Astrocyte of the cerebellum (primary cell): ENCODE measurements around the gene PRKN.
"Not testable (repeated sequence)": the region's sequence is repeated elsewhere in the genome, so short reads cannot be mapped to it uniquely, and the experiment has no call there.

Experiments
- DNase-seq: peaks from one replicate; pipeline ENCODE4 v3.0.0-alpha.2; 2011; ENCODE audit warnings: low read depth
- H3K4me3 ChIP-seq: 2 replicates; pipeline ENCODE4 v1.5.1; 2011; ENCODE audit warnings: mild to moderate bottlenecking, low read depth, low read length, moderate library complexity
- CTCF ChIP-seq: IDR thresholded peaks from 2 replicates; pipeline ENCODE4 v1.5.1; 2012; ENCODE audit warnings: low read length, low read depth, moderate library complexity, mild to moderate bottlenecking; ENCODE audit errors: missing control alignments
- in situ Hi-C: cut with HindIII; loops from 2 replicates; pipeline ENCODE4 v1.10.0; 2017; ENCODE audit warnings: low sequenced_read_pairs

PRKN gene

GRCh38 chr6:161496941-161497340 lies 1230.6 kb downstream of the PRKN start:
- no peak for TF ChIP-seq CTCF
- DNase-seq: no peak

GRCh38 chr6:161496271-161496670 lies 1231.3 kb downstream of the PRKN start:
- DNase-seq, H3K4me3 ChIP-seq, in situ Hi-C loops: not testable (repeated sequence)

More at GRCh38 chr6:161496941-161497340, 1230.6 kb downstream of the PRKN start:
- in situ Hi-C loops: no loop called here
- H3K4me3 ChIP-seq: no peak overlapping the region

- no peak overlapping the region for H3K4me3 ChIP-seq
- in situ Hi-C loops: no loop called here
These were observed 1233.0 kb downstream of the PRKN start for GRCh38 chr6:161494566-161494965.

GRCh38 chr6:161493576-161494118 lies 1233.9 kb downstream of the PRKN start:
- no peak for TF ChIP-seq CTCF

More at GRCh38 chr6:161494566-161494965, 1233.0 kb downstream of the PRKN start:
- DNase-seq: no peak
- no peak for TF ChIP-seq CTCF

GRCh38 chr6:161489626-161490306 lies 1237.8 kb downstream of the PRKN start:
- in situ Hi-C loops: no loop called here
- TF ChIP-seq CTCF: no peak
- no peak for DNase-seq
- no peak overlapping the region for H3K4me3 ChIP-seq

More at GRCh38 chr6:161493576-161494118, 1233.9 kb downstream of the PRKN start:
- in situ Hi-C loops: no loop called here
- DNase-seq: no peak
- H3K4me3 ChIP-seq: no peak overlapping the region

- DNase-seq: no peak
- H3K4me3 ChIP-seq: no peak overlapping the region
- in situ Hi-C loops: no loop called here
- no peak for TF ChIP-seq CTCF
These were observed 1239.9 kb downstream of the PRKN start for GRCh38 chr6:161487694-161488093.

- DNase-seq: no peak
- no peak overlapping the region for H3K4me3 ChIP-seq
- in situ Hi-C loops: no loop called here
- TF ChIP-seq CTCF: no peak
These were observed 1240.4 kb downstream of the PRKN start for GRCh38 chr6:161487217-161487531.
